Adipose tissue (tissue), 3 donors: Measurements from ENCODE around the gene EGFL6. TPM values are rescaled to one million over a fixed set of nuclear protein-coding genes. Genes with fewer than 3 reads are reported as not detected.
"Not testable (repeated sequence)": the region's sequence is repeated elsewhere in the genome, so short reads cannot be mapped to it uniquely, and the experiment has no call there.

Source experiments
- H3K27ac ChIP-seq: one replicate; pipeline ENCODE4 v1.5.1; 2013; ENCODE audit warnings: low read depth, low read length
- WGBS, 3 donors: extraction: QIAGEN DNeasy Blood & Tissue Kit; methylation state at CpG; one replicate each; pipeline ENCODE4 v1.1.7; 2013; 5-methylcytosine and 5-hydroxymethylcytosine counted together
- polyA plus RNA-seq, 3 donors: library from polyadenylated mRNA; stranded (reverse); fragments of 200-250 nt; gene quantifications; one replicate each; pipeline ENCODE4 v1.2.3, GENCODE V29; 2013
- donor health status: healthy with polysubstance abuse.
- donor health status: Bipolar disorder and iron deficiency.
- donor health status: healthy.

EGFL6 gene
- polyA plus RNA-seq, 3 donors: 0.06 to 3.3 (median 1.2) TPM

- 53 to 59% (median 59%) methylated on average over 4 of the region's 4 CpGs for WGBS, 3 donors
- no peak overlapping the region for H3K27ac ChIP-seq
These were observed 12.2 kb downstream of the EGFL6 start for GRCh38 chrX:13581554-13581953.

DNA sequence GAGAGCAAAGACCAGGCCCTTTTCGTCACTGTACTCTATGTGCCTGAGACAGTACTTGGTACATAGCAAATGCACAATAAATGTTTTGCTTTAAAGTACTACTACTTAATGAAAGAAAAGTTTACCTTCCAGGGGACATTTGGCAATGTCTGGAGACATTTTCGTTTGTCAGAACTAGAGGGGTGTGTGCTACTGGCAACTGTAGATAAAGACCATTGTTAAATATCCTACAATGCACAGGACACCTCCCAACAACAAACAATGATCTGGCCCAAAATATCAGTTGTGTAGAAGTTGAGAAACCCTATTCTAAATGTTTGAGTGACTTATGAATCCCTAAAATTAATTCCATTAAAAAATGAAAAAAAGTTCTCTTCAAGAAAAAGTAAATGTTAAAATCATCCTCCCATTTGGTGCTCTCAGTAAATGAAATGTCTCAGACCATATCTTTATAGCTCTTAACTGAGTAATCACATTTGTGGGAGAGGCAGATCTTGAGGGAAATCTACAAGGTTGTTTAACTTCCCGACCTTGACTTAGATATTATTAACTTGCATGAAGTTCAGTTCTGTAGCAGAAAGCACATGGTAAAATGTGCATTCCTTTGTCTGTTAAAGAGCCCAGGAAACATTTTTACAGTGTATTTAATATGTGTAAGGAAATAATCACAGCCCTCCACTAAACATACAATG is 18.5 kb downstream of the EGFL6 start:
- H3K27ac ChIP-seq: no peak overlapping the region
- WGBS, 3 donors: 50 to 67% (median 53%) methylated on average over 3 of the region's 3 CpGs

- WGBS, 3 donors: 72 to 87% (median 80%) methylated on average over 2 of the region's 2 CpGs
- H3K27ac ChIP-seq: no peak overlapping the region
These were observed 20.8 kb downstream of the EGFL6 start for GRCh38 chrX:13590207-13590606.

GRCh38 chrX:13590914-13591313 is 21.5 kb downstream of the EGFL6 start:
- 62 to 85% (median 70%) methylated on average over 5 of the region's 5 CpGs for WGBS, 3 donors
- H3K27ac ChIP-seq: no peak overlapping the region

DNA sequence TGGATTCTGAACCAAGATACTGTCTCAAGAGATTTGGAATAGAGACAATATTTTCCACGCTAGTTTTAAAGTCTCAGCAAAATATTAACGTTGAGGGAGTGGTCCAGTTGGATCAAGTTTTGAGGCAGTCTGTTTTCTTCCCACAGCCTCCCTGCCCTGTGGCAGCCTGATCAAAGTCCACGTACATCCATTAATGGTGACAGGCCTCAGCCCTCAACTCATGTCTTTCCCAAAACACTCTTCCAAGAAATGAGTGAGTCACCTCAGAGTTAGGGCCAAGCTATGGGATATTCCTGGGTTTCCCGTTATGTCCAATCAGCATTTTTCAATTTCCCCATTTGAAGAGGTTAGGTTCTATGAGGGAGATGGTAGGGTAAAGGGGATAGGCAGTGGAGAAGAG is 28.5 kb downstream of the EGFL6 start:
- WGBS, 3 donors: 30 to 65% (median 65%) methylated on average over 4 of the region's 4 CpGs
- no peak overlapping the region for H3K27ac ChIP-seq

GRCh38 chrX:13598877-13599276 is 29.5 kb downstream of the EGFL6 start:
- 70 to 87% (median 71%) methylated on average over 3 of the region's 3 CpGs for WGBS, 3 donors

GRCh38 chrX:13599491-13599890 is 30.1 kb downstream of the EGFL6 start:
- 93 to 98% (median 95%) methylated on average over 1 of the region's 1 CpG for WGBS, 3 donors

More at GRCh38 chrX:13598877-13599276, 29.5 kb downstream of the EGFL6 start:
- H3K27ac ChIP-seq: no peak overlapping the region

GRCh38 chrX:13605611-13606010 is 36.2 kb downstream of the EGFL6 start:
- H3K27ac ChIP-seq: no peak overlapping the region
- 92 to 94% (median 92%) methylated on average over 1 of the region's 1 CpG for WGBS, 3 donors

More at GRCh38 chrX:13599491-13599890, 30.1 kb downstream of the EGFL6 start:
- no peak overlapping the region for H3K27ac ChIP-seq

DNA sequence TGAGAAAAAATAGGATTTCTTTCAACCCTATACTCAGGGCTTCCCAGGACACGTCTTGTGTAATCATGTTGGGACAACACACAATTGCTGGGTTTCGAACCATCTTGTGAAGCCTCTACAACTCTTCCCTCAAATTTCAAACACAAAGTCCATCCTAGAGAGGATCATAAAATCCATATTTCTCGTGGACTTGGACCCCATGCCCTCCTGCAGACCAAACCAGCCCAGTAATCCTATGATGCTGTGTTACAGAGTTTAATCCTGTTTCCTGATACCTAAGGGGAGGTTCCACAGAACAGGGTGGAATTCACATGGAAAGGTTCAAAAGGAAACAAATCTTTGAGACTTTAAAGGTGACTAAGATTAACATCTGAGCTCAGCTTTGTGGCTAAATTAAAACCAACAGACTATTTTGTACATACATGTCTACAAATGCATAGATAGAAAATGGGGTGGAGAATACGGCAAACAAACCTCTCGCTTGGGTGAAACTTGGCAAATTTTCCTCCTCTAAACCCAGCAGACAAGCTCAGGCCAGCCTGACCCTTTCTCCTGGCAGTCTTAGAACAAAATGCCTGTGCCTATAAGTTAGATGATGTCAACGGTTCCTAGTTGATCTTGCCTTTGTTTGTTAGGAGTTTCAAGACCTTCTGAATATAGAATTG is 38.1 kb downstream of the EGFL6 start:
- WGBS, 3 donors: 61 to 79% (median 70%) methylated on average over 6 of the region's 6 CpGs
- H3K27ac ChIP-seq: no peak overlapping the region

GRCh38 chrX:13607996-13608365 is 38.6 kb downstream of the EGFL6 start:
- 55 to 70% (median 60%) methylated on average over 2 of the region's 2 CpGs for WGBS, 3 donors
- no peak overlapping the region for H3K27ac ChIP-seq

- H3K27ac ChIP-seq: no peak overlapping the region
These were observed 44.8 kb downstream of the EGFL6 start for GRCh38 chrX:13614154-13614553.

DNA sequence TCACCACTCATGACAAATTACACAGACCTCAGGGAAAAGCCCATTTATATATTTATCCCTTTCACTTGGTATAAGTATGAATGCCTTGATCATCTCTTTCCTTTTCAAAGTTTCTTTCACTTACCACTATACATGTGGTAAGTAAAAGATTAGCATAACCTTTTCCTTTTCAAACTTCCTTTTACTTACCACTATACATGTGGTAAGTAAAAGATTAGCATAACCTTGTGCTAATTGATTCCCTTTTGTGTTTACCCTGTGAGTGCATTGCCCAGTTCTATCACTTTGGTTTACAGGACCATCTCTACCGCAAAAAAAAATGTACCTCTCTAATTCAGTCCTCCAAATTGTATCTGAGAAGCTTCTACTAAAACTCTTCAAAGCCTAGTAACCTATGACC is 50.8 kb downstream of the EGFL6 start:
- 14 to 44% (median 35%) methylated on average over 1 of the region's 1 CpG for WGBS, 3 donors
- H3K27ac ChIP-seq: no peak overlapping the region

- WGBS, 3 donors: 70 to 74% (median 71%) methylated on average over 3 of the region's 3 CpGs
These were observed 53.1 kb downstream of the EGFL6 start for GRCh38 chrX:13622401-13622964.

GRCh38 chrX:13627306-13627705 is 57.9 kb downstream of the EGFL6 start:
- WGBS, 3 donors: 59 to 94% (median 85%) methylated on average over 8 of the region's 8 CpGs
- no peak overlapping the region for H3K27ac ChIP-seq

More at GRCh38 chrX:13622401-13622964, 53.1 kb downstream of the EGFL6 start:
- no peak overlapping the region for H3K27ac ChIP-seq

DNA sequence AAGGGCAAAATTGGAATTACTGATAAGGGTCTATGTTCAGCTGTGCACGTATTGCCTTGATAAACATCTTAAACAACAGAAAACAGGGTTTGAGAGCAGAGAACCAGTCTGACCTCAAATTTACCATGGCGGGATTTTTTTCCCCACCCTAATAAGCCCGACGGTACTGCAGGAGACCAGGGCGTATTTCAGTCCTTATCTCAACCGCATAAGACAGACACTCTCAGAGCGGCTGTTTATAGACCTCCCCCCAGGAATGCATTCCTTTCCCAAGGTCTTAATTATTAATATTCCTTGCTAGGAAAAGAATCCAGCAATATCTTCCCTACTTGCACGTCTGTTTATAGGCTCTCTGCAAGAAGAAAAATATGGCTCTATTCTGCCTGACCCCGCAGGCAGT is 67.8 kb downstream of the EGFL6 start:
- H3K27ac ChIP-seq: not testable (repeated sequence)
- WGBS, 3 donors: 82 to 97% (median 85%) methylated on average over 6 to 9 of the region's 9 CpGs

DNA sequence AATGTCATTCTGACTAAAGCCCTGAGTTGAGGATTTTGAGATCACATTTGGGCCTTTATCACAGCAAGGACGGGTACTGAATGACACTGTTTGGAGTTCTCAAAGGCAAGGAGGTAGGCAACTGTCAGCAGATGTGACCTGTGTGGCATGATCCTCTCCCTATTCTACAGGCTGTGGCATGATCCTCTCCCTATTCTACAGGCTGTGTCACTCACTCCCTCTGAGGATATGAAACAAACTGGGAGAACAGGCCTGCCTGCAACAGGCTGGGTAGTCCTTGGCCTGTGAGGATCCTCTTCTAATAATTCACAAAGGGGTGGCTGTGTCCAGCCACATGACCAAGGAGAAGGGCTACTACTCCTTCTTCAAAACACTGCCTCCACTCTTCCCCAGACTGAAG is 68.6 kb downstream of the EGFL6 start:
- WGBS, 3 donors: 50 to 89% (median 67%) methylated on average over 1 of the region's 1 CpG

GRCh38 chrX:13638826-13639225 is 69.4 kb downstream of the EGFL6 start:
- 33 to 69% (median 42%) methylated on average over 3 of the region's 3 CpGs for WGBS, 3 donors

More for the DNA sequence above, 68.6 kb downstream of the EGFL6 start:
- no peak overlapping the region for H3K27ac ChIP-seq

DNA sequence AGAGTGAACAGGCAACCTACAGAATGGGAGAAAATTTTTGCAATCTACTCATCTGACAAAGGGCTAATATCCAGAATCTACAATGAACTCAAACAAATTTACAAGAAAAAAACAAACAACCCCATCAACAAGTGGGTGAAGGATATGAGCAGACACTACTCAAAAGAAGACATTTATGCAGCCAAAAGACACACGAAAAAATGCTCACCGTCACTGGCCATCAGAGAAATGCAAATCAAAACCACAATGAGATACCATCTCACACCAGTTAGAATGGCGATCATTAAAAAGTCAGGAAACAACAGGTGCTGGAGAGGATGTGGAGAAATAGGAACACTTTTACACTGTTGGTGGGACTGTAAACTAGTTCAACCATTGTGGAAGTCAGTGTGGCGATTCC is 72.3 kb downstream of the EGFL6 start:
- not testable (repeated sequence) for H3K27ac ChIP-seq
- 83 to 85% (median 83%) methylated on average over 2 of the region's 4 CpGs for WGBS, 3 donors

More at GRCh38 chrX:13638826-13639225, 69.4 kb downstream of the EGFL6 start:
- H3K27ac ChIP-seq: no peak overlapping the region

GRCh38 chrX:13645464-13646153 is 76.2 kb downstream of the EGFL6 start:
- WGBS, 3 donors: 53 to 66% (median 62%) methylated on average over 9 of the region's 9 CpGs
- no peak overlapping the region for H3K27ac ChIP-seq
